Adrenal gland (tissue), 5 donors: ENCODE measurements around the gene LRRC75A.

Experiments used
- POLR2A ChIP-seq, 2 donors: fragments of 450-650 bp; IDR thresholded peaks; one replicate each; pipeline ENCODE4 v1.6.1; 2017; ENCODE audit warnings: antibody characterized with exemption in 2 of 2, mild to moderate bottlenecking in 2 of 2, moderate library complexity in 1 of 2
- TF ChIP-seq, protein P1 (sequence below), 6 experiments: fragments of 450-650 bp in 4 of 6; fragments of 200-600 bp in 2 of 6; sonication (generic) in 1 of 6; IDR thresholded peaks; 1 replicate in 5 of 6; 2 replicates in 1 of 6; pipeline versions ENCODE4 v1.5.1 to v1.8.0; 2016 to 2021; ENCODE audit warnings: antibody characterized with exemption in 6 of 6, mild to moderate bottlenecking in 2 of 6, moderate library complexity in 1 of 6
- donor health status: DM: no; HTN: no; CAD: no.

- TF ChIP-seq, protein P1, sequence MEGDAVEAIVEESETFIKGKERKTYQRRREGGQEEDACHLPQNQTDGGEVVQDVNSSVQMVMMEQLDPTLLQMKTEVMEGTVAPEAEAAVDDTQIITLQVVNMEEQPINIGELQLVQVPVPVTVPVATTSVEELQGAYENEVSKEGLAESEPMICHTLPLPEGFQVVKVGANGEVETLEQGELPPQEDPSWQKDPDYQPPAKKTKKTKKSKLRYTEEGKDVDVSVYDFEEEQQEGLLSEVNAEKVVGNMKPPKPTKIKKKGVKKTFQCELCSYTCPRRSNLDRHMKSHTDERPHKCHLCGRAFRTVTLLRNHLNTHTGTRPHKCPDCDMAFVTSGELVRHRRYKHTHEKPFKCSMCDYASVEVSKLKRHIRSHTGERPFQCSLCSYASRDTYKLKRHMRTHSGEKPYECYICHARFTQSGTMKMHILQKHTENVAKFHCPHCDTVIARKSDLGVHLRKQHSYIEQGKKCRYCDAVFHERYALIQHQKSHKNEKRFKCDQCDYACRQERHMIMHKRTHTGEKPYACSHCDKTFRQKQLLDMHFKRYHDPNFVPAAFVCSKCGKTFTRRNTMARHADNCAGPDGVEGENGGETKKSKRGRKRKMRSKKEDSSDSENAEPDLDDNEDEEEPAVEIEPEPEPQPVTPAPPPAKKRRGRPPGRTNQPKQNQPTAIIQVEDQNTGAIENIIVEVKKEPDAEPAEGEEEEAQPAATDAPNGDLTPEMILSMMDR (IDR thresholded peaks at IDR 0.05): no peak
- TF ChIP-seq POLR2A (IDR thresholded peaks at IDR 0.05): peak in 1 of 2 donors; percentile 43
These were observed 14.7 kb downstream of the LRRC75A start for GRCh38 chr17:16477255-16477654.
